GM18951 (cell line): ENCODE results near the gene SH3D19.
"Not testable (repeated sequence)": the region's sequence is repeated elsewhere in the genome, so short reads cannot be mapped to it uniquely, and the experiment has no call there.

Source experiments
- POLR2A ChIP-seq: IDR thresholded peaks from 4 replicates; pipeline ENCODE4 v1.6.1; 2011; ENCODE audit warnings: mild to moderate bottlenecking; ENCODE audit not compliant: insufficient read length, insufficient read depth; ENCODE audit errors: extremely low read depth
- in situ Hi-C: fragments of 300-500 bp; cut with MboI; formaldehyde crosslinking; loops from one replicate; pipeline ENCODE4 v1.12.0; 2022; ENCODE audit warnings: low sequenced_read_pairs, mixed read lengths, inconsistent platforms; ENCODE audit not compliant: unreplicated experiment

The SH3D19 gene

DNA sequence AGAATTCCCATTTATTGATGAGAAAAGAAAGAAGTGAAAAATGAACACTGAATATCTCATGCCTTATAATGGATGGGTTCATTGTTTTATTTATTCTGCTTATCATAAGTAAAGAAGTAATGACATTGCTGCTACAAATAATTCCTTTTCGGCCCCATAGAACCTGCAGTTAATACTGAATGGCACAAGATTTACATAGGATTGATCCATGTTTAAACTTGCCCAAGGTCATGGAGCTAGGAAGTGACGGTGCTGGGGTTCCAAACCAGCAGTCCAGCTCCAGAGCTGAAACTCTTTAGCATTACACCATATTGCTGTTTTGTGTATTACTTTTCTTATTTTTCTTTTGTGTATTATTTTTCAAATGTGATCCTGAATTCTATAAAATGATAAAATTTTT is 78.7 kb downstream of the SH3D19 start:
- in situ Hi-C loops, result no loop called here
- no peak for TF ChIP-seq POLR2A

GRCh38 chr4:151242305-151242704 is 83.1 kb downstream of the SH3D19 start:
- no peak for TF ChIP-seq POLR2A
- in situ Hi-C loops, result no loop called here

DNA sequence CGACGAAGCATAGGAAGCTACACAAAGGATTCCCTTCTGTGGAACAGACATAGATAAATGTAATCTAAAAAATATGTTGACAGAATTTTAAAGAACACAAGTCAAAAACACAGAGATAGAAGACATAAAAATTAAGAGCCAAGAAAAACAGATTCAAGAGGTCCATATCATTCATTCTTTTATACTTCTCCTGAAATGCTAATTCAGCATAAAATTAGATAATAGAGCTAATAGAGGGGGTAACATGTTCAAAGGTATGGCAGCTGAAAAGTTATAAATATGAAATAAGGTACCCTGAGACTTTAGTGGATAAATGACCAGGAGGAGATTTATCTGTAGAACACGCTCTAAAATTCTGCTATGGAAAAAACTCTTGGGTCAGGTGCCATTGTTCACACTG is 85.8 kb downstream of the SH3D19 start:
- TF ChIP-seq POLR2A, result no peak
- in situ Hi-C loops, result no loop called here

- in situ Hi-C loops, result no loop called here
- TF ChIP-seq POLR2A, result no peak
Measured at GRCh38 chr4:151238477-151238876, 86.9 kb downstream of the SH3D19 start.

DNA sequence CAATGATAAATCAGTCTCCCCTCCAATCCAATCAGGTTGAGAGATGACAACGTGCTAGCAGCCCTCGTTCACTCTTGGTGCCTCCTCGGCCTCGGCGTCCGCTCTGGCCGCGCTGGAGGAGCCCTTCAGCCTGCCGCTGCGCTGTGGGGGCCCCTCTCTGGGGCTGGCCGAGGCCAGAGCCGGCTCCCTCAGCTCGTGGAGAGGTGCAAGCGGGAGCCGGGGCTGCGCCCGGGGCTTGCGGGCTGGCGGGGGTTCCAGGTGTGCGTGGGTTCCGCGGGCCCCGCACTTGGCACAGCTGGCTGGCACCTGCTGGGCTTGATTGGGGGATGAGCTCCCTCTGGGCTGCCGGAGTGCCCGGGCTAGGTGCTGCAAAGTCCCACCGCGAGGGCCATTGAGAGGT is 89.4 kb downstream of the SH3D19 start:
- TF ChIP-seq POLR2A, result no peak
- in situ Hi-C loops, result no loop called here

GRCh38 chr4:151235373-151235772 is 90.0 kb downstream of the SH3D19 start:
- in situ Hi-C loops, result not testable (repeated sequence)

- in situ Hi-C loops, result no loop called here
- no peak for TF ChIP-seq POLR2A
Measured at GRCh38 chr4:151233600-151233999, 91.8 kb downstream of the SH3D19 start.

DNA sequence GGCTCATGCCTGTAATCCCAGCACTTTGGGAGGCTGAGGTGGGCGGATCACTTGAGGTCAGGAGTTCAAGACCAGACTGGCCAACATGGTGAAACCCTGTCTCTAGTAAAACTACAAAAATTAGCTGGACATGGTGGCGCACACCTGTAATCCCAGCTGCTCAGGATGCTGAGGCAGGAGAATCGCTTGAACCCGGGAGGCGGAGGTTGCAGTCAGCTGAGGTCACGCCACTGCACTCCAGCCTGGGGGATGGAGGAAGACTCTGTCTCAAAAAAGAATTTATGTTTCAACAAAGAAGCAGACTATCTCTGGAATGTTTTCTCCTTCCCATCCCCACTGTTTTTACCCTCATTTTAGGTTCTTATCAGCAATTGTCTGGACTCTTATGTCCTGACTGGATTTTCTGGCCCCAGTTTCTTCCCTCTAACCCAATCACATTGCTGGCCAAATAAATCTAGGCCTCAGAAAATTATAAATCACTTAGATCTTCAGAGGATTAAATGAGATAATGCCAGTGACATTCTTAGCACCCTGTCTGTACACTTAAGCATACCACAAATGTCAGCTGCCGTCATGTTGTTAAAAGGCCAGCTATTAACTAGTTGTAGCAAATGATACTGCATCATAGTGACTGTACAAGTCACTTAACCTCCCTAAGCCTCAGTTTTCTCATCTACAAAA is 93.3 kb downstream of the SH3D19 start:
- no peak for TF ChIP-seq POLR2A
- in situ Hi-C loops, result no loop called here

GRCh38 chr4:151228189-151229119 is 97.0 kb downstream of the SH3D19 start:
- in situ Hi-C loops, result no loop called here
- TF ChIP-seq POLR2A, result no peak

DNA sequence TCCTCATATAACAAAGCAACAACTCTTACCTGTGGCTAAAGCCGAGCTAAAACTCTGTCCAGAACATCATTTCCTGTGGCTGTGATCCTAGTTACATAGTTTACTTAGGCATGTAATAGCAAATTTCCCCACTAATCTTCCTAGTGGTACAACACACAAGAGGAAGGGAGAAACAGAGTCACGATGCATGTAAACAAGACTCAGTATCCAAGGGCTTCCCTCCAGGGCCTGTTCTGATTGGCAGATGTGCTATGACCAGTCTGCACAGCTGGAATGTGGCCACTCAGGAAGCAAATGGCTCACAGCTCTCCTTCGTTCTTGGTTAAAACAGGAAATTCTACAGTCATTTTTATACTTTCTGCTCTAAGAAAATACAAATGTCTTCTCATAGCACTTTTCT is 97.7 kb downstream of the SH3D19 start:
- TF ChIP-seq POLR2A, result no peak
- in situ Hi-C loops, result no loop called here

GRCh38 chr4:151227172-151227571 is 98.2 kb downstream of the SH3D19 start:
- in situ Hi-C loops, result no loop called here
- no peak for TF ChIP-seq POLR2A

DNA sequence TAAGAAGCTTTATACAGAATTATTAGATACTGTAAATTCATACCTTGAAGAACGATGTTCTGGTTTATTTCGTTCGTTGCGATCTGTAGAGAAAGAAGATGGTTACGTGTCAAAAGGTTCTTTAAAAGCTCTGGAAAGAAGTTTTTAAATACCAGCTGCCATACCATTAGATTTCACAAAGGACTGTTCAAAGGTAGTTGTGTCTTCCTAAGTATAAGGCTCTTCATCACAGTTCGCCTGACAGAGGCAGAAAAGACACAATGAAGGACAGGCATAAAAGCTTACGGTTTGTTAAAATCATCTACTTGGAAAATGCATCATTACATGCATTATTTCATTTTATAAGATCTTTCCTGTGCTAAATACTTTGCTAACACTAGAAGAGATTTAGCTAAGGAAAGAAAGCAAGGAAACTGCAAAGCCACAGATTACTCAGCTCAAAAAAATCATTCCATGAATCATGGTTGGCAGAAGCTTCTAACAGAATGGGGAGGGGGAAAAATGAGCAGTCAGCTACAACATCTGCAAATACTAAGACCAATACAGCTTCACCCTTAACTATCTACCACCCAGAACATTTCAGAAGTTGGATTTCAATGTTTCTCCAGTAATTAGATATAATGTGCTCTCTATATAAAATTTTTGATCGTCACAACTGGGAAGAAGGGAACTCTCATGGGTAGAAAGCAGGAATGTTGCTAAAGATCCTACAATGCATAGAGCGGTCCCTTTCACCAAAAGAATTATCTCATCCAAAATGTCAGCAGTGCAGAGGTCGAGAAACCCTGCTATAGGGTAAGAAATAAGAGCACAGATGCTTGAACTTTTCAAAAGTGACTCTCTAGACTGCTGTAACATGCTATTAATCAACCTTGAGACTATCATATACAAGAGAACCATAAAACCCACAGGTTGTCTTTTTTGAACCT is 99.1 kb downstream of the SH3D19 start:
- in situ Hi-C loops, result no loop called here
- TF ChIP-seq POLR2A, result no peak

- TF ChIP-seq POLR2A, result no peak
- in situ Hi-C loops, result no loop called here
Measured at GRCh38 chr4:151223465-151223864, 101.9 kb downstream of the SH3D19 start.

GRCh38 chr4:151219948-151220347 is 105.5 kb downstream of the SH3D19 start:
- TF ChIP-seq POLR2A, result no peak
- in situ Hi-C loops, result no loop called here
